Uterus (tissue), 4 donors: ENCODE measurements around the gene HLA-DOA. TPM values are rescaled to one million over a fixed set of nuclear protein-coding genes. Genes with fewer than 3 reads are reported as not detected.
A peak's percentile ranks its signal among the peaks of the same experiment; 100 is the strongest.

Experiments
- DNase-seq, 2 donors: peaks; one replicate each; pipeline ENCODE4 v3.0.0-alpha.2; 2019 to 2020
- H3K27ac ChIP-seq, 2 donors: fragments of 200-600 bp; sonication (generic); 1 replicate in 1 of 2; 2 replicates in 1 of 2; pipeline ENCODE4 v1.5.1; 2016 to 2018
- H3K27me3 ChIP-seq, 2 donors: fragments of 200-600 bp; sonication (generic); one replicate each; pipeline ENCODE4 v1.5.1; 2018 to 2019; ENCODE audit warnings: control low read depth in 1 of 2
- H3K36me3 ChIP-seq, 2 donors: fragments of 200-600 bp; sonication (generic); one replicate each; pipeline ENCODE4 v1.5.1; 2019; ENCODE audit warnings: control low read depth in 1 of 2
- H3K4me1 ChIP-seq, 2 donors: fragments of 200-600 bp; sonication (generic); one replicate each; pipeline ENCODE4 v1.5.1; 2018 to 2019; ENCODE audit warnings: control low read depth in 1 of 2
- H3K4me3 ChIP-seq, 2 donors: fragments of 200-600 bp; sonication (generic); 1 replicate in 1 of 2; 2 replicates in 1 of 2; pipeline ENCODE4 v1.5.1; 2018 to 2019; ENCODE audit warnings: mild to moderate bottlenecking in 1 of 2
- H3K9me3 ChIP-seq, 2 donors: fragments of 200-600 bp; sonication (generic); one replicate each; pipeline ENCODE4 v1.5.1; 2019; ENCODE audit warnings: control low read depth in 1 of 2
- CTCF ChIP-seq, 4 experiments: fragments of 200-600 bp in 2 of 4; fragments of 450-650 bp in 2 of 4; sonication (generic) in 2 of 4; IDR thresholded peaks; one replicate each; pipeline ENCODE4 v1.5.1; 2016 to 2019; ENCODE audit warnings: antibody characterized with exemption in 4 of 4, mild to moderate bottlenecking in 2 of 4, moderate library complexity in 1 of 4
- POLR2A ChIP-seq, 2 donors: fragments of 450-650 bp; IDR thresholded peaks; one replicate each; pipeline ENCODE4 v1.6.1; 2016; ENCODE audit warnings: antibody characterized with exemption in 2 of 2, mild to moderate bottlenecking in 1 of 2, moderate library complexity in 1 of 2
- intact Hi-C: fragments of 100-400 bp; cut with DNase I; formaldehyde crosslinking; loops from one replicate; pipeline ENCODE4 v1.15.1; 2023; ENCODE audit warnings: low total_unique reads
- total RNA-seq, 4 donors: library from RNA; depleted of rRNA in 3 of 4; stranded (reverse); fragments of >200 nt in 3 of 4; gene quantifications; one replicate each; pipeline versions ENCODE4 v1.1.0 to v1.2.4, GENCODE V29; 2014 to 2023
- donor health status: DM: yes; HTN: yes; CAD: no.

HLA-DOA gene
- total RNA-seq, 4 donors from 2014 or later = 8.2 to 34.1 (median 18.4) TPM

DNA sequence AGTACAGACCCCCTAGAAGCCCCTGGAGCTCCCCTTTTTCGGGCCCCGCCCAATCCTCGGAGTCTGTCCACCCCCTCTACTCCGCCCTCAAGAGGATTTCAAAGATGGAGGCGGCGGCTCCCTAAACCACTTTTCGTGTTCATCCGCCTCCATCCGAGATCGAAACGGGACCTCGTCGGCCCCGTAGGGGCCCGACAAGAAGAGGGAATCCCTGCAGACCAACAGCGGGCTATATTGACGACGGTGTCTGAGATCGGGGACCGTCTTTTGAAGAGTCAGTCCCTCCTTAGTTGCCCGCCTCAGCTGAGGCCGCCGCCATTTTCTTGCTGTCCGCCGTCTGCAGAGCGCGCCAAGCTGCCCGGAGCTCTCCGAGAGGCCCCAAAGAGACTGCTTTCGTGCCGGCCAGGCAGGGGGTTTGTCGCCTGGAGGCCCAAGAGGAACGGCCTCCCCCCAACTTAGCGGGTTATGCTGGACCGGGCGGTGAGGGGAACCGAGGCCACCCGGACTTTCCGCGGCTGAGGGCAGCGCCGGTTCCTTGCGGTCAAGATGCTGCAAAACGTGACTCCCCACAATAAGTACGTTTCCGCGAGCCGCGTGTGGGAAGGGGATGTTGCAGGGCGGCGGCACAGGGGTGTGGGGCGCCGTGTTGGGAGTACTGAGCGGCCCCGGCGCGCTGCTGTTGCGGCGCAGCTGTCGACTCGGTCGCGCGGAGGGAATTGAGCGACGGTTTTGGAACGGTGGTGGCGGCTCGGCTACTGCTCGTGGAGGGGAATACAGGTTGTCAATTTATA lies 36.8 kb downstream of the HLA-DOA start:
- TF ChIP-seq POLR2A (IDR thresholded peaks at IDR 0.05) (no peak), CTCF (IDR thresholded peaks at IDR 0.05) (no peak)
- Histone ChIP-seq H3K4me3 (peak overlapping the region; percentile 61 to 87), H3K4me1 (peaks cover 0 to 3% of the 10 kb centered on the region in 2 donors), H3K27me3 (no peaks in the 10 kb centered on the region), H3K9me3 (no peaks in the 10 kb centered on the region), H3K36me3 (no peaks in the 10 kb centered on the region), H3K27ac (peak overlapping the region; percentile 70 to 100)
- DNase-seq = peak in 1 of 2 donors; percentile 41
- intact Hi-C loops = no loop called here

DNA sequence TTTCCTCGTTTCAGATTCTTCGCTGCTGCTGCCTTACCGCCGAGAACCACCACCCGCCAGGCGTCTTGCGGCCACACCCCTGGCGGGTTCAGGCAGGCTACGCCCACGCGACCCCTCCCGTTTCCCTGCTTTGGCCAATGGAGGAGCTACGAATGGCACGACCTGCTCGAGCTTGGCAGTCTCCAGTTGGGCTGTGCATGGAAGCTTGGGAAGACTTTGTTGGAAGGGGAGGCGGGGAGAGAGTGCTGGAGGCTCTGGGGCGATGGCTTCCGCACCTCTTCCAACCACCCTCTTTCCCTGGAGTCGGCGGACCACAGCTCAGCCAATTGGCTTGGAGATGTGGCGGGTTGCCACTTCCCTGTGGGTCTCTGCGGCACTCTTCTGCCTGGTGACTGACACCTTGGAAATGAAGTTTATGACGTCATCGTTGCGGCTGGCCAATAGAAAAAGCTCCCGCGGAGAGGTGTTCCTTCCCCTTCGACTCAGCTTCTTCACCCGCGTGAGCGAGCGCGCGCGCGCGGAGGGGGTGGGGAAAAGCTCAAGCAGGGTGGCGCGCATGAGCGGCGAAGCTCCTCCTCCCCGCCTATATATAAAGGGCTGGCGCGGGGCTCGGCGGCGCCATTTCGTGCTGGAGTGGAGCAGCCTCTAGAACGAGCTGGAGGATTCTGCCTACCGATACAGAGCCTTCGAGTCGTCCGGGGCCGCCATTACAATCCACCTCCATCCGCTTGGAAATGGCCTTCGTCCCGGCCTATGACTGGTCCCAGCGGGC lies 37.6 kb downstream of the HLA-DOA start:
- Histone ChIP-seq H3K27ac (peak overlapping the region; percentile 98 to 100), H3K36me3 (no peaks in the 10 kb centered on the region), H3K27me3 (no peaks in the 10 kb centered on the region), H3K4me1 (peaks cover 0 to 6% of the 10 kb centered on the region in 2 donors), H3K9me3 (no peaks in the 10 kb centered on the region), H3K4me3 (peak overlapping the region; percentile 84 to 87)
- TF ChIP-seq POLR2A (IDR thresholded peaks at IDR 0.05) (peak; percentile 90 to 97), CTCF (IDR thresholded peaks at IDR 0.05) (peak in 2 of 4 experiments; percentile 4 to 37)
- intact Hi-C loops = no loop called here
- peak; percentile 100 for DNase-seq

GRCh38 chr6:32971242-32971580 lies 38.2 kb downstream of the HLA-DOA start:
- Histone ChIP-seq H3K9me3 (no peaks in the 10 kb centered on the region), H3K27ac (peak overlapping the region; percentile 98 to 100), H3K4me3 (peak overlapping the region; percentile 84 to 87), H3K36me3 (no peaks in the 10 kb centered on the region), H3K4me1 (peaks cover 0 to 8% of the 10 kb centered on the region in 2 donors), H3K27me3 (no peaks in the 10 kb centered on the region)
- no peak for DNase-seq
- intact Hi-C loops = no loop called here
- TF ChIP-seq POLR2A (IDR thresholded peaks at IDR 0.05) = no peak
- TF ChIP-seq CTCF (IDR thresholded peaks at IDR 0.05) = no peak

GRCh38 chr6:32970413-32971241 lies 38.8 kb downstream of the HLA-DOA start:
- intact Hi-C loops = no loop called here
- DNase-seq = peak; percentile 92
- H3K4me1 ChIP-seq = peaks cover 0 to 8% of the 10 kb centered on the region in 2 donors
- peak overlapping the region; percentile 84 to 87 for H3K4me3 ChIP-seq
- H3K36me3 ChIP-seq = no peaks in the 10 kb centered on the region
- no peaks in the 10 kb centered on the region for H3K27me3 ChIP-seq
- H3K27ac ChIP-seq = peak overlapping the region; percentile 98 to 100
- no peaks in the 10 kb centered on the region for H3K9me3 ChIP-seq
- TF ChIP-seq CTCF (IDR thresholded peaks at IDR 0.05) = no peak
- TF ChIP-seq POLR2A (IDR thresholded peaks at IDR 0.05) = no peak
